Osteocyte (in vitro differentiated cells): Measurements from ENCODE around the gene GMPPB. TPM values are rescaled to one million over a fixed set of nuclear protein-coding genes. Genes with fewer than 3 reads are reported as not detected.

Source experiments
- DNase-seq: peaks from one replicate; pipeline ENCODE4 v3.0.0; 2021; ENCODE audit warnings: mixed read lengths; ENCODE audit not compliant: unreplicated experiment; ENCODE audit errors: extremely low spot score
- H3K27ac Mint-ChIP-seq: one replicate; pipeline ENCODE4 v1.8.0; 2021; ENCODE audit warnings: mild to moderate bottlenecking, mixed read lengths; ENCODE audit not compliant: unreplicated experiment
- H3K27me3 Mint-ChIP-seq: one replicate; pipeline ENCODE4 v1.8.0; 2021; ENCODE audit warnings: mixed read lengths; ENCODE audit not compliant: unreplicated experiment
- H3K36me3 Mint-ChIP-seq: one replicate; pipeline ENCODE4 v1.8.0; 2021; ENCODE audit warnings: mixed read lengths; ENCODE audit not compliant: unreplicated experiment
- H3K4me1 Mint-ChIP-seq: one replicate; pipeline ENCODE4 v1.8.0; 2021; ENCODE audit warnings: mixed read lengths; ENCODE audit not compliant: unreplicated experiment
- H3K4me3 Mint-ChIP-seq: one replicate; pipeline ENCODE4 v1.8.0; 2021; ENCODE audit warnings: mild to moderate bottlenecking, moderate library complexity, mixed read lengths; ENCODE audit not compliant: unreplicated experiment
- H3K9me3 Mint-ChIP-seq: one replicate; pipeline ENCODE4 v1.8.0; 2021; ENCODE audit warnings: mixed read lengths; ENCODE audit not compliant: unreplicated experiment
- CTCF ChIP-seq: fragments of 200-600 bp; sonication (generic); IDR thresholded peaks from 2 replicates; pipeline ENCODE4 v1.5.0; 2021; ENCODE audit warnings: antibody characterized with exemption, mild to moderate bottlenecking, moderate library complexity
- total RNA-seq: library from RNA; stranded (reverse); gene quantifications from 2 replicates; pipeline ENCODE4 v1.2.1, GENCODE V29; 2021

GMPPB gene
- total RNA-seq, 1 donor from 2014 or later: 27.5 TPM

GRCh38 chr3:49745986-49746385 lies 22.2 kb upstream of the GMPPB start:
- Mint-ChIP-seq H3K27ac (no peak overlapping the region), H3K4me3 (no peak overlapping the region), H3K4me1 (peaks cover 38% of the 10 kb centered on the region), H3K36me3 (peaks cover 13% of the 10 kb centered on the region), H3K9me3 (no peaks in the 10 kb centered on the region), H3K27me3 (no peaks in the 10 kb centered on the region)
- no peak for TF ChIP-seq CTCF
- DNase-seq: no peak

GRCh38 chr3:49740427-49740826 lies 16.7 kb upstream of the GMPPB start:
- Mint-ChIP-seq H3K27ac (no peak overlapping the region), H3K27me3 (no peaks in the 10 kb centered on the region), H3K4me3 (no peak overlapping the region), H3K4me1 (peaks cover 4% of the 10 kb centered on the region), H3K36me3 (peaks cover 27% of the 10 kb centered on the region), H3K9me3 (no peaks in the 10 kb centered on the region)
- no peak for DNase-seq
- no peak for TF ChIP-seq CTCF

GRCh38 chr3:49738067-49738713 lies 14.4 kb upstream of the GMPPB start:
- TF ChIP-seq CTCF: no peak
- no peaks in the 10 kb centered on the region for H3K9me3 Mint-ChIP-seq
- no peak for DNase-seq
- no peaks in the 10 kb centered on the region for H3K27me3 Mint-ChIP-seq
- no peak overlapping the region for H3K4me3 Mint-ChIP-seq
- H3K4me1 Mint-ChIP-seq: no peaks in the 10 kb centered on the region
- peaks cover 28% of the 10 kb centered on the region for H3K36me3 Mint-ChIP-seq
- no peak overlapping the region for H3K27ac Mint-ChIP-seq

GRCh38 chr3:49734752-49735151 lies 11.0 kb upstream of the GMPPB start:
- Mint-ChIP-seq H3K27me3 (no peaks in the 10 kb centered on the region), H3K4me3 (no peak overlapping the region), H3K36me3 (peaks cover 39% of the 10 kb centered on the region), H3K9me3 (no peaks in the 10 kb centered on the region), H3K4me1 (no peaks in the 10 kb centered on the region), H3K27ac (no peak overlapping the region)
- no peak for TF ChIP-seq CTCF
- no peak for DNase-seq

- no peaks in the 10 kb centered on the region for H3K4me1 Mint-ChIP-seq
- no peaks in the 10 kb centered on the region for H3K9me3 Mint-ChIP-seq
- DNase-seq: no peak
- no peak overlapping the region for H3K4me3 Mint-ChIP-seq
- TF ChIP-seq CTCF: no peak
- H3K36me3 Mint-ChIP-seq: peaks cover 39% of the 10 kb centered on the region
- H3K27ac Mint-ChIP-seq: no peak overlapping the region
- no peaks in the 10 kb centered on the region for H3K27me3 Mint-ChIP-seq
These were observed 9.8 kb upstream of the GMPPB start for GRCh38 chr3:49733551-49733950.
